Lower lobe of right lung (tissue), 2 donors: ENCODE data around the gene SLC13A3. TPM values are rescaled to one million over a fixed set of nuclear protein-coding genes. Genes with fewer than 3 reads are reported as not detected.

Source experiments
- ATAC-seq, 2 donors: fragments of 200-7000 bp; cut with Tn5 transposase; one replicate each; pipeline ENCODE4 v1.9.1; 2020 to 2022; ENCODE audit warnings: mild to moderate bottlenecking in 2 of 2, moderate library complexity in 2 of 2
- DNase-seq: peaks from one replicate; pipeline ENCODE4 v3.0.0-alpha.2; 2020
- H3K27ac ChIP-seq: fragments of 200-600 bp; one replicate; pipeline ENCODE4 v1.8.0; 2022
- H3K27me3 ChIP-seq: fragments of 200-600 bp; one replicate; pipeline ENCODE4 v1.8.0; 2022; ENCODE audit warnings: low read depth
- H3K36me3 ChIP-seq: fragments of 200-600 bp; one replicate; pipeline ENCODE4 v1.8.0; 2022; ENCODE audit warnings: mild to moderate bottlenecking
- H3K4me1 ChIP-seq: fragments of 200-600 bp; one replicate; pipeline ENCODE4 v1.8.0; 2022
- H3K4me3 ChIP-seq: fragments of 200-600 bp; one replicate; pipeline ENCODE4 v1.8.0; 2022; ENCODE audit warnings: mild to moderate bottlenecking
- H3K9me3 ChIP-seq: fragments of 200-600 bp; one replicate; pipeline ENCODE4 v1.8.0; 2022
- intact Hi-C: fragments of 100-400 bp; cut with DNase I; formaldehyde crosslinking; loops from one replicate; pipeline ENCODE4 v1.11.0; 2022
- total RNA-seq: library from RNA; stranded (reverse); fragmentation: NEBNext Ultra II Directional; extraction: Animal tissue kit (Norgen Biotek cat#: 25700); gene quantifications from one replicate; pipeline ENCODE4 v1.2.1, GENCODE V29; 2021
- TF ChIP-seq, protein P1 (sequence below): fragments of 200-600 bp; IDR thresholded peaks from one replicate; pipeline ENCODE4 v1.8.0; 2022; ENCODE audit warnings: antibody characterized with exemption, mild to moderate bottlenecking
- donor health status: DM: no; HTN: yes; CAD: no; lungs with severe emphysema.

The SLC13A3 gene
- total RNA-seq, 1 donor from 2014 or later, result 2.0 TPM

DNA sequence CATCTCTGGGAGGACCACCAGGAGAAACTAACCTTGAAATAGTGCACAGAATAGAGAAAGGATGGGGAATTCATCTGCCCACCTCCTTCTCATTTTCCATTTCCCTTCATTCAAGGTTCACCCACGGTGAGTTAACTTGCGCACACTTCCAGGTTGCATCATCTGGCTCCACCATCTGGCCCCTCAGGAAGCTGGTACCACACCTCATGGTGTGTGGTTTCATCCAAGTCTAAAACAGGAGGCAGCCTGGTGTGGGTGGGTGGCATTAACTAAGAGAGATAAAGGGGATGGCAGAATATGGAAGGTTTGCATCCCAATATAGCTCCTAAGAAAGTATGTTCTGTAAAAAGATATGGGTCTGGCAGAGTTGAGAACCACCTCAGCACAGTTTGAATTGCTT, 141.7 kb downstream of the SLC13A3 start:
- no peaks in the 10 kb centered on the region for H3K36me3 ChIP-seq
- intact Hi-C loops, result no loop called here
- H3K4me1 ChIP-seq, result no peaks in the 10 kb centered on the region
- TF ChIP-seq, protein P1, sequence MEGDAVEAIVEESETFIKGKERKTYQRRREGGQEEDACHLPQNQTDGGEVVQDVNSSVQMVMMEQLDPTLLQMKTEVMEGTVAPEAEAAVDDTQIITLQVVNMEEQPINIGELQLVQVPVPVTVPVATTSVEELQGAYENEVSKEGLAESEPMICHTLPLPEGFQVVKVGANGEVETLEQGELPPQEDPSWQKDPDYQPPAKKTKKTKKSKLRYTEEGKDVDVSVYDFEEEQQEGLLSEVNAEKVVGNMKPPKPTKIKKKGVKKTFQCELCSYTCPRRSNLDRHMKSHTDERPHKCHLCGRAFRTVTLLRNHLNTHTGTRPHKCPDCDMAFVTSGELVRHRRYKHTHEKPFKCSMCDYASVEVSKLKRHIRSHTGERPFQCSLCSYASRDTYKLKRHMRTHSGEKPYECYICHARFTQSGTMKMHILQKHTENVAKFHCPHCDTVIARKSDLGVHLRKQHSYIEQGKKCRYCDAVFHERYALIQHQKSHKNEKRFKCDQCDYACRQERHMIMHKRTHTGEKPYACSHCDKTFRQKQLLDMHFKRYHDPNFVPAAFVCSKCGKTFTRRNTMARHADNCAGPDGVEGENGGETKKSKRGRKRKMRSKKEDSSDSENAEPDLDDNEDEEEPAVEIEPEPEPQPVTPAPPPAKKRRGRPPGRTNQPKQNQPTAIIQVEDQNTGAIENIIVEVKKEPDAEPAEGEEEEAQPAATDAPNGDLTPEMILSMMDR, result no peak
- H3K9me3 ChIP-seq, result no peaks in the 10 kb centered on the region
- DNase-seq (no peak), ATAC-seq (no peak)
- H3K27ac ChIP-seq, result no peak overlapping the region
- no peak overlapping the region for H3K4me3 ChIP-seq
- H3K27me3 ChIP-seq, result peaks cover under 1% of the 10 kb centered on the region

Other genes starting within 250 kb of the SLC13A3 start
- 61.9 TPM for gene ELMO2, start 244.8 kb downstream of the SLC13A3 start, total RNA-seq
- 4.7 TPM for gene ZNF334, start 137.9 kb downstream of the SLC13A3 start, total RNA-seq
- gene OCSTAMP, start 100.8 kb downstream of the SLC13A3 start, total RNA-seq, result not detected
- 11.9 TPM for gene TP53RK, start 38.0 kb upstream of the SLC13A3 start, total RNA-seq
- 11.5 TPM for gene SLC2A10, start 58.2 kb upstream of the SLC13A3 start, total RNA-seq
- 3.5 TPM for gene EYA2, start 243.4 kb upstream of the SLC13A3 start, total RNA-seq